Measurements from ENCODE around the gene SLIT1.

- TF ChIP-seq POLR2A (IDR thresholded peaks at IDR 0.05) = no peak
- TF ChIP-seq, protein P1, sequence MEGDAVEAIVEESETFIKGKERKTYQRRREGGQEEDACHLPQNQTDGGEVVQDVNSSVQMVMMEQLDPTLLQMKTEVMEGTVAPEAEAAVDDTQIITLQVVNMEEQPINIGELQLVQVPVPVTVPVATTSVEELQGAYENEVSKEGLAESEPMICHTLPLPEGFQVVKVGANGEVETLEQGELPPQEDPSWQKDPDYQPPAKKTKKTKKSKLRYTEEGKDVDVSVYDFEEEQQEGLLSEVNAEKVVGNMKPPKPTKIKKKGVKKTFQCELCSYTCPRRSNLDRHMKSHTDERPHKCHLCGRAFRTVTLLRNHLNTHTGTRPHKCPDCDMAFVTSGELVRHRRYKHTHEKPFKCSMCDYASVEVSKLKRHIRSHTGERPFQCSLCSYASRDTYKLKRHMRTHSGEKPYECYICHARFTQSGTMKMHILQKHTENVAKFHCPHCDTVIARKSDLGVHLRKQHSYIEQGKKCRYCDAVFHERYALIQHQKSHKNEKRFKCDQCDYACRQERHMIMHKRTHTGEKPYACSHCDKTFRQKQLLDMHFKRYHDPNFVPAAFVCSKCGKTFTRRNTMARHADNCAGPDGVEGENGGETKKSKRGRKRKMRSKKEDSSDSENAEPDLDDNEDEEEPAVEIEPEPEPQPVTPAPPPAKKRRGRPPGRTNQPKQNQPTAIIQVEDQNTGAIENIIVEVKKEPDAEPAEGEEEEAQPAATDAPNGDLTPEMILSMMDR (IDR thresholded peaks at IDR 0.05) = no peak
Measured at GRCh38 chr10:97015240-97015639, 170.5 kb downstream of the SLIT1 start.

All from lower leg skin (tissue), 3 donors.